ENCODE results near the gene KIAA1549.
"Not testable (repeated sequence)": the region's sequence is repeated elsewhere in the genome, so short reads cannot be mapped to it uniquely, and the experiment has no call there.

The KIAA1549 gene

DNA sequence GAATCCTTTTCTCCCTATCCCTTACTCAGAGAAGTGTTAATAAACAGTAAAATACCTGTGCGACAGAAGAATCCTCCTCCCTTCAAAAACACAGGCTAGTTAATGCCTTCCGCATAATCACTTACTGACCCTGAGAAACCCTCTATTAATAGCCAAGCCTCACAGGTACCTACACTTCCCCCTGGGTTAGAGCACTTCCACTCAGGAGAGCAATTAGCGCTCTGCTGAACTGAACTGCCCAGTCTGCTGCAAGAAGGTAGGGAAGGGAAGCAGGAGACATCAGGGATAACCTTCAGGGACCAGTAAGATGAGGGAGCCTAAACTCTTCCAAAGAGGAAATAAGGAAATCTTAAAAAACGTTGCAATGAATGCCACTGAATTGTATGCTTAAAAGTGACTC lies 39.6 kb downstream of the KIAA1549 start:
- no peak for DNase-seq

DNA sequence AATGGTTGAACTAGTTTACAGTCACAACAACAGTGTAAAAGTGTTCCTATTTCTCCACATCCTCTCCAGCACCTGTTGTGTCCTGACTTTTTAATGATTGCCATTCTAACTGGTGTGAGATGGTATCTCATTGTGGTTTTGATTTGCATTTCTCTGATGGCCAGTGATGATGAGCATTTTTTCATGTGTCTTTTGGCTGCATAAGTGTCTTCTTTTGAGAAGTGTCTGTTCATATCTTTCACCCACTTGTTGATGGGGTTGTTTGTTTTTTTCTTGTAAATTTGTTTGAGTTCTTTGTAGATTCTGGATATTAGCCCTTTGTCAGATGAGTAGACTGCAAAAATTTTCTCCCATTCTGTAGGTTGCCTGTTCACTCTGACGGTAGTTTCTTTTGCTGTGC lies 40.6 kb downstream of the KIAA1549 start:
- DNase-seq, result not testable (repeated sequence)

DNA sequence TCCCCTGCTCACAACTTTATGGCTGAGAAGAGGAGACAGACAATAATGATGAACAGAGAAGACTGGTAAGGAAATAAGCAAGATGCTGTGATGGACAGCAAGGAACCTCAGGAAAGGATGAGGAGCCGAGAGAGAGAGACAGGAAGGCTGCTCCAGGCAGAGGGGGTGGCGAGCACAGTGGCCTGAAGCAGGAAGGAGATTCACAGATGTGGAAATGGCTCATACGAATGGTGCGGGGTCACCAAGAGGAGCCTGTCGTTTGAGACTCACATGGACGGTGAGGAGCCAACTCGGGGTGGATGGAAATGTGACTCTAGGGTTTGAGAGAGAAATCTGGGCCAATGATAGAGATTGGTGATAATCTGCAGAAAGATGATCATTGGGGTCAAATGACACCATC lies 43.7 kb downstream of the KIAA1549 start:
- no peak for DNase-seq

DNA sequence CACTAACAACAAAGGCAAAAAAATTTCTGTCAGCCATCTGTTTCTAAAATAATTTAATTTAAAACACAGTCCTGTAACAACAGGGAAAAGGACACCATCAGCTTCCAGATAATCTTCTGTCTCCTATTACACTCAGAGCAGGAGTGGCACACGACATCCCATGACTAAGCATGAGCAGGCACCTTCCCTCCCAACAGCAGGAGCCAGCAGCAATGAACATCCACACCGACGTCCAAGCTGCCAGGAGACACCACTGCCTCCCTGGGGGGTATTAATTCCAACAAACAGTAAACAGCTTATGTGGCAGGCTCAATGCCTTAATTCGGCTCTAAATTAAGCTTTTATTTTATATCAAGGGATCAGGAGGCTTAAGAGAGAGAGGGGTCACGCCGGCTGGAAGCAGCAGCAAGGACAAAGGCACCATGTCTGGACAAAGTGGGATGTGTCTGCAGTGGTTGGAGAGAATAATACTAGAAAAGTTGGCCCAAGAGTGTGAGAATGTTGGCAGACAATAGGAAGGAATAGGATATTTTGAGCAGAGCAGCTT lies 45.7 kb downstream of the KIAA1549 start:
- DNase-seq, result peak; percentile 86

DNA sequence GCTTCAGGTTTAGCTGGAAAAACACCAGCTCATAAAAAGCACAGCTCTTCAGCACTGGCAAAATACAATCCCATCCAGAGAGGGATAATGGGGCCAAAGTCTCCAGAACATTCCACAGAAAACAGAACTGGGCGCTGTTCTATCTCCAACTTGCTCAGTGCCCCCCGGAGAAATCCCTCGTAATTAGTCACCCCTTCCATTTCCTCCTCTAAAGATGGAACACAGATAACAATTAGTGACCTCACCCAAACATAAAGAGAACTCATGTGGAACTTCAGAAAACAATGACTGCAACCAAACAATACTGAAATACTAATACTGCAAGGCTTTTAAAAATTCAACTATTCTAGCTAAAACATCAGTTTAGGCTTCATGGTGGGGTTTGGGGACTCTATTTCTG lies 46.3 kb downstream of the KIAA1549 start:
- peak; percentile 59 for DNase-seq

DNA sequence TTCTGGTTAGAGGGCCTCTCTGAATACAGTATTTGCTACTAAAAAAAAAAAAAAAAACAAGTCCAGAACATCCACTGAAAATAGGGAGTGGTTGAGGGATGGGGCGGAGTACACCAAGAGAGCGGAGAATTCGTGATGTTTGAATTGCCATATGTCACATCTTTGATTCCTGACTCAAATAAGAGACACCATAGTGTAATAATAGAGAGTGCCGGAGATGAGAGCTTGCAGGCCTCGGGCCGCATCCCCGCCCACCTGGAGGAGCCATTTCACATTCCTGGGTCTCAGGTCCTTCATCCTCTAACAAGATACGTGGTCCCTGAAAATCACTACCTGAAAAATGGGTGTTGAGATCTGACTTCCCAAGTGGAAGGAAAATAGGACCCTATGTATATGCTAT lies 46.8 kb downstream of the KIAA1549 start:
- no peak for DNase-seq

DNA sequence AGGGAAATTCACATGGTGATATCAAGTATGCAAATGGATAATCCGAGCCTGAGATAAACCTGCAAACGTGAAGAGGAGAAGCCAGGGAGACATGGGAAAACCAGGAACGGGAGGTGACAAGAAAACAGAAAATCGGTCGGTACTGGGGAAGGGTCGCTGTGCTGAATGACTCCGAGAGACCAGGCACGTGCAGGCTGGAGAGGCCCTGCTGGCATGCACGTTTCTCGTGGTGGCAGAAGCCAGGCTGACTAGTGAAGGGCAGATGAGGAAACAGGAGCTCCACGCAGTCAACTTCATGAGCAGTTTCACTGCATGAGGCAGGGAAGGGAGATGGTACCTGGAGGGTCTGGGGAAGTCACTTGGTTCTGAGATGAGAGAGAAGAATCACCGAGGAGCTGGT lies 48.3 kb downstream of the KIAA1549 start:
- DNase-seq, result no peak

DNA sequence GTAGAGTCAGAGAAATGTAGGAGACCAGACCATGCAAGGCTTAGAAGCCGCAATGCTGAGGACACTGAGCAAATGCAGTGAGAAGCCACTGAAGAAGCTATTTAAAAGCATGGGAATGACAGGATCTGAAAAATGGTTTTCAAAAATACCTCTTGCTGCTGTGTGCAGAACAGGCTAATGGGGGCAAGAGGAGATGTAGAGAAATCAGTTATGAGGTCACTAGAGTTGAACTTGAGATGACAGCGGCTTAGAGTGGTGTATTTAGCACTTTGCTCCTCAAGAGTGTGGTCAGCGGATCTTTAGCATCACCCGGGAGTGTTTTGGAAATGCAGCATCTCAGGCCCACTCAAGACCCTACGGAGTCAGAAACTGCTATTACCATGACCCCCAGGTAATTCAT lies 48.8 kb downstream of the KIAA1549 start:
- DNase-seq, result no peak

DNA sequence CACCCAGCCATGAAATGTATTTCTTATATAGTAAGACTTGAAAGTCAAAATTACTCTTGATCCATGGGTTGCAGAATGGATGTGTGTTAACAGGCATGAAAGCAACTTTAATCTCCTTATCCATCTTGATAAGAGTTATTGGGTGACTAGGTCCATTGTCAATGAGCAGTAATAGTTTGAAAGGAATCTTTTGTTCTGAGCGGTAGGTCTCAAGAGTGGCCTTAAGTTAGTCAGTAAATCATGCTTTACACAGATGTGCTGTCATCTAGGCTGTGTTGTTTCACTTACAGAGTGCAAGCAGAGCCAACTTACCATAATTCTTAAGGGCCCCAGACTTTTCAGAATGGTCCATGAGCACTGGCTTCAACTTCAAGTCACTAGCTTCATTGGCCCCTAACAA lies 51.2 kb downstream of the KIAA1549 start:
- DNase-seq, result no peak

DNA sequence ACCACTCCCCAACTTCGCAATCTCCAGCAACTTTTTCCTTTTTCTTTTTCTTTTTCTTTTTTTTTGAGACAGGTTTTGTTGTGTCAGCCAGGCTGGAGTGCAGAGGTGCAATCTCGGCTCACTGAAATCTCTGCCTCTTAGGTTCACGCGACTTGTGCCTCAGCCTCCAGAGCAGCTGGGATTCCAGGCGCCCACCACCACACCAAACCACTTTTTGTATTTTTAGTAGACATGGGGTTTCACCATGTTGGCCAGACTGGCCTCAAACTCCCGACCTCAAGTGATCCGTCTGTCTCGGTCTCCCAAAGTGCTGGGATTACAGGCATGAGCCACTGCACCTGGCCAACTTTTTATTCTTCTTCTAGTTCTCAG lies 55.0 kb downstream of the KIAA1549 start:
- DNase-seq, result no peak

DNA sequence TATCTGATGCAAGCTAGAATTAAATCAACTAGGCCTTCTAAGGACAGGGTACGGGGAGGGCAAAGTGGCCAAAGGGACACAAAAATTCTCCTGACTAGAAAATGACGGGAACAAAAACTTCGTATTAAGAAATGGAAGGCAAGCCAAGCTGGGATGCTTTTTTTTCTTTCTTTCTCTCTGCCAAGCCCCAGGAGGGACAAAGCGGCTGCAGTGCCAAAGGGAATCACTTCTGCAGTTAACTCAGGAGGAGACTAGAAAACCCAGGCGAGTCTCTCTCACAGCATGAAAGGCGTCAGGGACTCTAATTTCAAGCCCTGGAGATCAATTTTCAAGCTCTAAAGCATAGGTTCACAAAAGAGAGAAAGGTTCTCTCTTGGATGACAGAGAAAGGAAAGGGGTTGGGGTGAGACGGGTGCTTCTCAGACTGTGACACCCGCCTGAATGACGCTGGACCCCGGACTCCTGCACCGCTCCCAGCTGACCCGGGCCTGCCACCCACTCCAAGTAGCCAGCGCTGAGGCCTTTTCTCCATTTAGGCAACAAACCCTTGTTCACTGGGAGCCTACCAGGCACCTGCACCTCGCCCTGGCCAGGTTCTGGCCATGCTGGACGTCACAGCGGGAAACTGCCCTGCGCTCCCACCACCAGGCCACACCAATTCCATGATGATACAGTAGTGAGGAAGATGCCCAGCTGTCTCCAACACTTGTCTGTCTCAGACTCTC lies 56.5 kb downstream of the KIAA1549 start:
- no peak for DNase-seq

DNA sequence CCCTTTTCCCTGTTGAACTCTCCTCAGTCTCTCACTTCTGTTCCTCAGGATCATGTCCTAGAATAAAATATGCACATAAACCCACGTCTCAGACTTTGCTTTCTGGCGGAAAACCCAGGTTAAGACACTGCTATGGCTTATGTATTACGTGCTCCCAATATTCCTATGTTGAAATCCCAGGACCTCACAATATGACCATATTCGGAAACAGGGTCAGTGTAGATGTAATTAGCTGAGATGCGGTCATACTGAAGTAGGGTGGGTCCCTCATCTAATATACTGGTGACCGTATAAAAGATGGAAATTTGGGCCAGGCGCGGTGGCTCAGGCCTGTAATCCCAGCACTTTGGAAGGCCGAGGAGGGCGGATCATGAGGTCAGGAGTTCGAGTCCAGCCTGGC lies 59.9 kb downstream of the KIAA1549 start:
- no peak for DNase-seq

DNA sequence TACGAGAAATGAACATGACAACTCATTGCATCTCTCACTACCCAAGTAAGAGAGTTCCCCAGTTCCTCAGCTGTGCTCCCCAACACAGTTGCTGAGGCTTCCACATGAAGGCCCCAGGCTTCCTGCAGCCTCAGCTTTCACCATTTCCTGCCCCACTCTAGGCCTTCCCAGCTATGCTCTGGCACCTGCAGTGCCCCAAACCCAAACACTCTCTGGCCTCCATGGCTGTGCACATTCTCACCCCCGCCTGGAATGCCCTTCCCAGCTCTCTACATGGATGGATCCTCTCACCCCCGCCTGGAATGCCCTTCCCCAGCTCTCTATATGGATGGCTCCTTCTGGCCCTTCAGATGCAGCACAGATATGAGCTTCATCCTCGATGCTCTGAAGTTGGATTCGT lies 61.3 kb downstream of the KIAA1549 start:
- DNase-seq, result no peak

DNA sequence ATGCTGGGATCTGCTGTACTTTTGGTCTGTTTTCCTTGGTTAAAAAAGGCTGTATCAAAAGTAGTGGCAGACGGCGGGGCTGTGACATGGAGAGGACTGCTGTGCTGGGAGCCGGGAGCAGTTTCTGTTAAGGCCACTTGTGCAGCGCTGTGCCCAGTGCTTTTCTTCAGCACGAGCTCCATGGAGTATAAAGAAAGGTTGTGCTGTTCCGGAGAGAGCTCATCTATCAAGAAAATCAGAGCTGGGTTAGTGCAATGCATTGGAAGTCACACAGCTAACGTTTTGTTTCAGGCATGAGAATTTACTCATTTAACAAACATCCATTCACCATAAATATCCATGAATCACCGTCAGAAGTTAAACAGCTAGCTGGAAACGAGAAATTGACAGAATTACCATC lies 62.0 kb downstream of the KIAA1549 start:
- peak; percentile 20 for DNase-seq

DNA sequence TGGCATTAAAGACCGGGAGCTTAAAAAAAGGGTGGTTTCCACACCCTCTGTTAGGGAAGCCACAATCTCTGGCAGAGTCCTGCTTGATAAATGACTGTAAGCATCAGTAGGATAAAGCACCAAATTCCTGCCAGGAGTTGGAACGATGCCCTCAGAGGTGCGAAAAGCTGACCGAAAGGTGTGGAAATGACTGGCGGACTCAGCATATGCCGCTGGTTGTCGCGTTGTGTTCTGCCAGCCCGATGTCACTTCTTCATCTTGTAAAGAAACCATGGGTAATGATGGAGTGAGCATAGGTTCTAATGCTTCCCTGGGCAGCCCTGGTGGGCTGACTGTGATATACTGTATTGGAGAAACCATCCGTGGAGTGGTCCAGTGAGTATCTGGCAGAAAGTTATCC lies 62.4 kb downstream of the KIAA1549 start:
- no peak for DNase-seq

DNA sequence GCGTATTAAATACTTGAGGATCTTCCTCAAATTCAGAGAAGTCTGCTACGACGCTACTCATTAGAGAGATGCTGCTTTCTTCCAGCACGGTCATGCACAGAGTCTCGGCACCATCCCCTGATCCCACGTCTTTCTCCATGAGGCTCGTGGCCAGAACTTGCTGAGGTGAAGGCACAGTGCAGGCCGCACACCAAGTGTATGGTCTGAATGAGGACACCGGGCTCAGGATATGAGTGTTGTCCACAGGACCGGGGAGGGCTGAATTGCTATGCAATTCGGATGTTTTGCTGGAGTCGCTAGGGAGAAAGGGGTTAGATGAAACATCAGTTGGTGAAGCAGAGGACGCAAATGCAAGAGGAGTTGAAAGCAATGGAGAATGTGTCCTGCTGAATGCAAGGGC lies 63.0 kb downstream of the KIAA1549 start:
- no peak for DNase-seq

DNA sequence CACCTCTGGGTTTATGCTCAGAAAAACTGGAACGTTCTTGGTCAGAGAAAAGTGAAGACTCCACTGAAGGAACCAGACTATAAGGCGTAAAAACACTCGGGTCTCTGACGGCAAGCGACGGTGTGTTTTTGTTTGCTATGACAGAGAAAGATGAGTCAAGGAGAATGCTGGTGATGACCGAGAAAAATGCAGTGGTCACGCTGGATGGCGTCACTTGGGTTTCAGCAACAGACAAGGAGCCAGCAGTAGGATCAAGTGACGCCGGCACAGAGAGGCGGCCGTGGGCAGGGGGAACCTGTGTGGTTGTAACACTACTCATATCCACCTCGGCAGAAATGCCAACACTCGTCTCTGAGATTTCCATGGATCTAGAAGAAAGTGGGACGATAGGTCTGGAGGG lies 63.4 kb downstream of the KIAA1549 start:
- DNase-seq, result no peak

DNA sequence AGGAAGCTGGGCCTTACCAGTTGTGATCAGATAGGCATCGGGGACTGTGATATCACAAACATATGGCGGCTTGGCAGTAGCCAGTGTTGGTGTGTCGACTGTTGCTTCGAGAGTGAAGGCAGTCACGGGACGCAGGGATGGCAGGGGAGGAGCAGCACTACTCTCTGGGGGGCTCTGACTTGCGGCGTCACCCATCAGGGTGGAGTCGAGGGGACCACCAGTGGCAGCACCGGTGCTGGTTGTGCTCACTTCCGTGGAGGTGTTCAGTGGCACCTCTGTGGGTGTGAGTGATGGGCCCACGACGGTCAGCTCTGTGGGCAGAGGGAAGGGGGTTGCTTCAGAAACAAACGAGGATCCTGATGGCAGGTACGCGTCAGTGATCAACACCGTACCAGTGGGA lies 64.5 kb downstream of the KIAA1549 start:
- DNase-seq, result no peak

DNA sequence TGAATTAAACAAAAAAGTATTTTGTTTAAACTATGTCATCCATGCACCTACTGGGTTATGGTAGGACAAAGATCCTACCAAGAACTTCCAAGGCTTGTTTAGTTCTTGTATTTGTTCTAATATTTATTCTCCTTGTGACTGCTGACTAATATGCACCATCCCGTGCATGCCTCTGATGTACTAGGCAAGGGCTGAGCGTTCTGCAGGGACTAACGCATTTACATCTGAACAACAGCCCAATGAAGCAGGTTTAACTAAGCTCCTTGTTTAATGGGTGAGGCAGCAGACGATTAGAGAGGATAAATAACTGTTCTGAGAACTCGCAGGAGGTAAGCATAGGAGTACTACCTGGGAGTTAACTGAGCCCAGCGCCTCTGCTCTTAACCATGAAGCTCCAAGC lies 64.9 kb downstream of the KIAA1549 start:
- no peak for DNase-seq

DNA sequence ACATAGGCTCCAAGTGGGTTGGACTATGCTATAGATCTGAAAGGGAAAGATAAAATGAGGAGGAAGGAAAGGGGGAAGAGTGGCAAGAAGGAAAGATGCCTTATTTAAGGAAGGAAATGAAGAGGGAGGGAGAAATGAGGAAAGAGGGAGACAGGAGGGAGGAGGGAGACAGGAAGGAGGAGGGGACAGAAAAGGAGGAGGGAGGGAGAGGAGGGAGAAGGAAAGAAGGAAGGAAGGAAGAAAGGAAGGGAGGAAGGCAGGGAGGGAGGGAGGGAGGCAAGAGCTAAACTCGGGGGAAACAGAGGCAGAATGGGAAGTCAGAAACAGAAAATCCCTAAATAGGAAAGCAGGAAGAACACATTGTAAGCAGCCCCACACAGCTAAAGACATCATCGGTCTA lies 67.4 kb downstream of the KIAA1549 start:
- DNase-seq, result no peak

DNA sequence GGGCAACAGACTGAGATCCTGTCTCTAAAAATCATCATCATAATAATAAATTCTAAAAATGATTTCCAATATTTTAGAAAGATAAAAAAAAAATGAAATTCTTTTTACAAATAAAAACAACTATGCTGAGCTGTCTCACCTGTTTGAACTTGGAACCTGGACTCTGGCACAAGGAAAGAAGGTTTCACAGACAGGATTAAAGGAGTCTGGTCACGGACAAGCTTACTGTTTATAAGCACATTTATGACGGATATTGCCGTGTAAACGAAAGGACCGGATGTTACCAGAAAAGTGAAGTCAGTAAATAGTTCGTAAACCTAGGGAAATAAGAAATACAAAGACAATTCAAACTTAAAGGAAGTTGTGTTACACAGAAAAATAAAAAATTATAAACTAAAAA lies 70.2 kb downstream of the KIAA1549 start:
- DNase-seq, result no peak

DNA sequence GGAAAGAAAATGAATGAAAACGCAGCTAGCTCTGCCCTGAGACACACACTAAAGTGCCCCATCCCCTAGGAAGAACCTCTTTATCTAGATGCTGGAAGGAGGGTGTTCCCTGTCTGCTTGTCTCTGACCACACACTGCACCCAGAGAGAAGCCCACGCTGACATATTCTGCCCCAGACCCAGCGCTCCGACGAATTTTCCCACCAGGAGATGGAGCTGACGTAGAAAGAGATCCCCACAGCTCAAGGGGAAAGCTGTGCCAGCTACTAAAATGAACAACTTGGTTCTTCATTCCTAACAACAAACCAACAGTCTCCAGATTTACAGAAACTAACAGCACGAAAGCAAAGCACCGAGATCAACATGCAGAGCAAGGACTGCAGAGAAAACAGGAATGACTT lies 73.3 kb downstream of the KIAA1549 start:
- DNase-seq, result no peak

DNA sequence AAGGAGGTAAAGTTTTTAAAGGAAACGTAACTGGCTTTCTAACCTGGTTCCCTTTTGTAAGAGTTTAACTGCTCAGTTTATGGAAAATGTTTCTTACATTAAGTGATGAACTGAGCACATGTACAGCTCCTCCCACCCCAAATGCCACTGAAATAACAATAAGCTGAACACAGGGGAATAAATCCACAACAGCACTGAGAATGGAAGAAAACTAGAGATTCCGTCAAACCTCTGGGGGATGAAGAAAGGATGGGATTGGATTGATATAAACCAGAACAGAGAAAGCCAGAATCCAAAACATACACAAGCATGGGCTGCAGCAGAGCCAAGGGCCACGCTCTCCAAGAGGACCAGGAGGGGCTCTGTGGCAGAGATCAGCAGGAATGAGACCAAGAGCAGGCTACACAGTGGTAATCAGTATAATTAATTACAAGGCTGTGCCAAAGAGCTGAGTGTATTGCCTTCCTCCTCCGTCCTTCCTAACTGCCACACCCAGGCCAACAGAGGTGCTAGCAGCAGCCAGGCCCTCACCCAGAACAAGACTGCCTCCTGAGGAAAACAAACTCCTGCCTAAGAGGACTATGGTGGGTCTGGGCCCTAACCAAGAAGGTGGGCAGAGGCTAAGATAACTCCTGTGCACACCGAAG lies 73.9 kb downstream of the KIAA1549 start:
- DNase-seq, result no peak

DNA sequence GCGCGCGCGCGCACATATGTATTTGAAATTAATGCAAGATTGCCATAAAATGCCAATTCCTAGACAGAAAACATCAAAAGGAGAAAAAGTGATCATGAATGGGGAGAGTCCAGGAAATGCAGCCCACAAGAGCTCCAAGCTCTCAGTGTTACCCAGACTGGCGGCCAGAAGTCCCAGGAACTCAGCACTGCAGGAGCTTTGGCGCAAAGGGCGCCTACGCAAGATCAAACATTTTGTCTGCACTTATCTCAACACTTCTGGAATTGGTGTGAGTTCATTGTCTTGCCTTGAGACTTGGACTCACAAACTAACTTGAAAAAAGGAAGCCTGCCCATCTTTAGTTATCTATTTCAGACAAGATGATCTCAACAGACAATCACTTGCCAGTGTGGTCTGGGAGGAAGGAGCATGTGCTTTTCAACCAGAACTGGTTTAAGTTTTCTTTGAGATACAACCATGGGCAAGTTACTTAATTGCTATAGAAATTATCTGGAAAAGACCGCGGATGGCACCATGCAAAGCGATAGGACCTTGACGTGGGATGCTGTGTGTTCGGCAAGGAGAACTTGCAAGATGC lies 77.2 kb downstream of the KIAA1549 start:
- no peak for DNase-seq
